K562 (cell line): Measurements from ENCODE around the gene ZSCAN12. TPM values are rescaled to one million over a fixed set of nuclear protein-coding genes. Genes with fewer than 3 reads are reported as not detected.
A peak's percentile ranks its signal among the peaks of the same experiment; 100 is the strongest.

ENCODE experiments used
- ATF3 ChIP-seq, 2 experiments: fragments of 450-650 bp in 1 of 2; sonication (generic) in 1 of 2; formaldehyde crosslinking in 1 of 2; IDR thresholded peaks in 1 of 2; conservative IDR thresholded peaks in 1 of 2; 2 replicates each; pipeline versions ENCODE4 v1.6.1 to v1.8.1; 2016 to 2023; ENCODE audit warnings: mild to moderate bottlenecking in 2 of 2, moderate library complexity in 2 of 2, inconsistent platforms in 1 of 2, missing genetic modification reagents in 1 of 2
- BHLHE40 ChIP-seq: IDR thresholded peaks from 2 replicates; pipeline ENCODE4 v1.6.1; 2011; ENCODE audit warnings: low read length, improper control_type of control experiment
- BRCA1 ChIP-seq, 2 experiments: fragments of 450-650 bp in 1 of 2; sonication (generic) in 1 of 2; formaldehyde crosslinking in 1 of 2; IDR thresholded peaks; 2 replicates each; pipeline versions ENCODE4 v1.5.0 to v1.6.1; 2017 to 2020; ENCODE audit warnings: mild to moderate bottlenecking in 1 of 2, missing genetic modification reagents in 1 of 2
- ETS2 ChIP-seq: IDR thresholded peaks from 2 replicates; pipeline ENCODE4 v1.6.1; 2016; ENCODE audit warnings: borderline replicate concordance, missing genetic modification characterization, mild to moderate bottlenecking, moderate library complexity, missing compliant biosample characterization; ENCODE audit not compliant: poor library complexity, severe bottlenecking
- ETV1 ChIP-seq: fragments of 450-650 bp; conservative IDR thresholded peaks from 2 replicates; pipeline ENCODE4 v1.6.1; 2016; ENCODE audit warnings: missing genetic modification characterization, control low read depth, low read depth, missing compliant biosample characterization
- FOXJ2 ChIP-seq: fragments of 200-800 bp; sonication (Bioruptor generic); IDR thresholded peaks from 2 replicates; pipeline ENCODE4 v1.6.1; 2016; ENCODE audit warnings: missing genetic modification characterization, missing compliant biosample characterization
- JUND ChIP-seq, 2 experiments: IDR thresholded peaks; 2 replicates in 1 of 2; 3 replicates in 1 of 2; pipeline ENCODE4 v1.6.1; 2011; ENCODE audit warnings: borderline replicate concordance in 2 of 2, low read depth in 2 of 2, low read length in 2 of 2, improper control_type of control experiment in 1 of 2, missing biosample characterization in 1 of 2, missing genetic modification characterization in 1 of 2, missing genetic modification reagents in 1 of 2
- MITF ChIP-seq: IDR thresholded peaks from 2 replicates; pipeline ENCODE4 v1.6.1; 2014; ENCODE audit warnings: antibody characterized with exemption
- NFIC ChIP-seq: fragments of 450-650 bp; IDR thresholded peaks from 2 replicates; pipeline ENCODE4 v1.6.1; 2017; ENCODE audit warnings: mild to moderate bottlenecking, inconsistent platforms
- NR3C1 ChIP-seq: sonication (generic); formaldehyde crosslinking; IDR thresholded peaks from 2 replicates; pipeline ENCODE4 v1.8.1; 2022; ENCODE audit warnings: missing genetic modification reagents
- RFX5 ChIP-seq: IDR thresholded peaks from 2 replicates; pipeline ENCODE4 v1.6.1; 2011; ENCODE audit warnings: low read depth, mild to moderate bottlenecking, improper control_type of control experiment, low read length
- ZBTB7A ChIP-seq: IDR thresholded peaks from 2 replicates; pipeline ENCODE4 v1.6.1; 2011; ENCODE audit warnings: low read depth, mild to moderate bottlenecking, low read length, moderate library complexity, borderline replicate concordance; ENCODE audit not compliant: control insufficient read depth
- ZNF175 ChIP-seq: fragments of 200-800 bp; sonication (Bioruptor generic); IDR thresholded peaks from 2 replicates; pipeline ENCODE4 v1.6.1; 2016; ENCODE audit warnings: low read depth, mild to moderate bottlenecking, missing genetic modification characterization, missing compliant biosample characterization
- polyA plus RNA-seq, 8 experiments: library from polyadenylated mRNA; depleted of rRNA in 4 of 8; stranded (reverse) in 5 of 8; unstranded in 3 of 8; fragments of >200 nt; fragmentation: Nextera tagmentation in 2 of 8; fragmentation: Illumina TruSeq in 1 of 8; extraction: Ambion mirVana in 2 of 8; extraction: Trizol in 1 of 8; gene quantifications; 2 replicates each; pipeline versions ENCODE4 v1.2.1 to v1.2.3, GENCODE V29; 2011 to 2014; ENCODE audit warnings: inconsistent platforms in 1 of 8, missing spikeins in 1 of 8
- total RNA-seq, 7 experiments: library from RNA; depleted of rRNA in 6 of 7; stranded (reverse); fragments of >200 nt in 6 of 7; fragmentation: Illumina TruSeq in 2 of 7; extraction: Trizol in 2 of 7; gene quantifications; 2 replicates each; pipeline versions ENCODE4 v1.2.1 to v1.2.3, GENCODE V29; 2011 to 2021; ENCODE audit warnings: low replicate concordance in 1 of 7
- TF ChIP-seq, protein P1 (sequence below): fragments of 450-650 bp; IDR thresholded peaks from 2 replicates; pipeline ENCODE4 v1.6.1; 2016; ENCODE audit warnings: low read depth, mild to moderate bottlenecking, moderate library complexity
- TF ChIP-seq, protein P2 (sequence below), 3 experiments: fragments of 200-800 bp in 1 of 3; sonication (Bioruptor generic) in 1 of 3; sonication (generic) in 1 of 3; formaldehyde crosslinking in 1 of 3; IDR thresholded peaks; 2 replicates each; pipeline versions ENCODE4 v1.6.1 to v1.8.0; 2016 to 2022; ENCODE audit warnings: mild to moderate bottlenecking in 2 of 3, missing compliant biosample characterization in 2 of 3, missing genetic modification characterization in 2 of 3, missing genetic modification reagents in 1 of 3
- TF ChIP-seq, protein P3 (sequence below): sonication (generic); formaldehyde crosslinking; IDR thresholded peaks from 2 replicates; pipeline ENCODE4 v1.8.0; 2022; ENCODE audit warnings: mild to moderate bottlenecking, missing genetic modification reagents, borderline replicate concordance
- TF ChIP-seq, protein P4 (sequence below): fragments of 450-650 bp; formaldehyde crosslinking; IDR thresholded peaks from 2 replicates; pipeline ENCODE4 v1.4.0; 2020; ENCODE audit warnings: mild to moderate bottlenecking, mixed read lengths

ZSCAN12 gene
- total and polyA plus RNA-seq, 9 of the 15 experiments (the other 6 are each of a cell fraction or from before 2014, with no cell fraction given): 2.5 to 19.6 (median 12.5) TPM

GRCh38 chr6:28401172-28401571 is 1.6 kb upstream of the ZSCAN12 start (continued):
- peak; percentile 33; the same call in 1 of the 2 replicates for TF ChIP-seq JUND (IDR thresholded peaks at IDR 0.05; ENCODE audit: borderline replicate concordance, low read depth, low read length)
- no peak for TF ChIP-seq JUND (tag; IDR thresholded peaks at IDR 0.05; ENCODE audit: borderline replicate concordance, low read depth, low read length)
- TF ChIP-seq, protein P1, sequence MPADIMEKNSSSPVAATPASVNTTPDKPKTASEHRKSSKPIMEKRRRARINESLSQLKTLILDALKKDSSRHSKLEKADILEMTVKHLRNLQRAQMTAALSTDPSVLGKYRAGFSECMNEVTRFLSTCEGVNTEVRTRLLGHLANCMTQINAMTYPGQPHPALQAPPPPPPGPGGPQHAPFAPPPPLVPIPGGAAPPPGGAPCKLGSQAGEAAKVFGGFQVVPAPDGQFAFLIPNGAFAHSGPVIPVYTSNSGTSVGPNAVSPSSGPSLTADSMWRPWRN: no peak
- TF ChIP-seq RFX5: no peak
- peak; percentile 23; the same call in 1 of the 2 replicates for TF ChIP-seq ATF3 (IDR thresholded peaks at IDR 0.05)
- no peak for TF ChIP-seq ATF3 (CRISPR knock-in tag; conservative IDR thresholded peaks at IDR 0.05)
- TF ChIP-seq BRCA1 (IDR thresholded peaks at IDR 0.05): no peak
- TF ChIP-seq BRCA1 (CRISPR knock-in tag; IDR thresholded peaks at IDR 0.05): no peak
- TF ChIP-seq FOXJ2 (tag): no peak
- no peak for TF ChIP-seq MITF
- TF ChIP-seq ZBTB7A: no peak
- TF ChIP-seq NR3C1 (CRISPR knock-in tag): no peak
- TF ChIP-seq, protein P2, sequence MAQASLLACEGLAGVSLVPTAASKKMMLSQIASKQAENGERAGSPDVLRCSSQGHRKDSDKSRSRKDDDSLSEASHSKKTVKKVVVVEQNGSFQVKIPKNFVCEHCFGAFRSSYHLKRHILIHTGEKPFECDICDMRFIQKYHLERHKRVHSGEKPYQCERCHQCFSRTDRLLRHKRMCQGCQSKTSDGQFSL (CRISPR knock-in tag; IDR thresholded peaks at IDR 0.05): no peak
- TF ChIP-seq, protein P2 (tag; IDR thresholded peaks at IDR 0.05): no peak
- no peak for TF ChIP-seq BHLHE40
- TF ChIP-seq, protein P3, sequence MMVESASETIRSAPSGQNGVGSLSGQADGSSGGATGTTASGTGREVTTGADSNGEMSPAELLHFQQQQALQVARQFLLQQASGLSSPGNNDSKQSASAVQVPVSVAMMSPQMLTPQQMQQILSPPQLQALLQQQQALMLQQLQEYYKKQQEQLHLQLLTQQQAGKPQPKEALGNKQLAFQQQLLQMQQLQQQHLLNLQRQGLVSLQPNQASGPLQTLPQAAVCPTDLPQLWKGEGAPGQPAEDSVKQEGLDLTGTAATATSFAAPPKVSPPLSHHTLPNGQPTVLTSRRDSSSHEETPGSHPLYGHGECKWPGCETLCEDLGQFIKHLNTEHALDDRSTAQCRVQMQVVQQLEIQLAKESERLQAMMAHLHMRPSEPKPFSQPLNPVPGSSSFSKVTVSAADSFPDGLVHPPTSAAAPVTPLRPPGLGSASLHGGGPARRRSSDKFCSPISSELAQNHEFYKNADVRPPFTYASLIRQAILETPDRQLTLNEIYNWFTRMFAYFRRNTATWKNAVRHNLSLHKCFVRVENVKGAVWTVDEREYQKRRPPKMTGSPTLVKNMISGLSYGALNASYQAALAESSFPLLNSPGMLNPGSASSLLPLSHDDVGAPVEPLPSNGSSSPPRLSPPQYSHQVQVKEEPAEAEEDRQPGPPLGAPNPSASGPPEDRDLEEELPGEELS (CRISPR knock-in tag): no peak
- TF ChIP-seq, protein P4, sequence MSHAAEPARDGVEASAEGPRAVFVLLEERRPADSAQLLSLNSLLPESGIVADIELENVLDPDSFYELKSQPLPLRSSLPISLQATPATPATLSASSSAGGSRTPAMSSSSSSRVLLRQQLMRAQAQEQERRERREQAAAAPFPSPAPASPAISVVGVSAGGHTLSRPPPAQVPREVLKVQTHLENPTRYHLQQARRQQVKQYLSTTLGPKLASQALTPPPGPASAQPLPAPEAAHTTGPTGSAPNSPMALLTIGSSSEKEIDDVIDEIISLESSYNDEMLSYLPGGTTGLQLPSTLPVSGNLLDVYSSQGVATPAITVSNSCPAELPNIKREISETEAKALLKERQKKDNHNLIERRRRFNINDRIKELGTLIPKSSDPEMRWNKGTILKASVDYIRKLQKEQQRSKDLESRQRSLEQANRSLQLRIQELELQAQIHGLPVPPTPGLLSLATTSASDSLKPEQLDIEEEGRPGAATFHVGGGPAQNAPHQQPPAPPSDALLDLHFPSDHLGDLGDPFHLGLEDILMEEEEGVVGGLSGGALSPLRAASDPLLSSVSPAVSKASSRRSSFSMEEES (CRISPR knock-in tag): no peak
- no peak for TF ChIP-seq ZNF175 (CRISPR knock-in tag)
- no peak for TF ChIP-seq ETV1 (tag)
- TF ChIP-seq ETS2 (tag): no peak
- peak; percentile 67 for TF ChIP-seq NFIC
